SU-DHL-6 (cell line): ENCODE results near the gene HIRIP3.

Experiments used
- H2AFZ ChIP-seq: fragments of 200-600 bp; sonication (generic); 2 replicates; pipeline ENCODE4 v1.6.1; 2014; ENCODE audit warnings: low read depth, mild to moderate bottlenecking, moderate library complexity, mixed read lengths, antibody characterized with exemption, low read length; ENCODE audit not compliant: severe bottlenecking
- H3F3A ChIP-seq: fragments of 200-600 bp; shearing (Covaris generic); 2 replicates; pipeline ENCODE4 v1.6.0; 2016; ENCODE audit warnings: antibody characterized with exemption, mild to moderate bottlenecking; ENCODE audit not compliant: insufficient read depth
- H3K27ac ChIP-seq: fragments of 200-600 bp; sonication (generic); 2 replicates; pipeline ENCODE4 v1.5.1; 2016; ENCODE audit warnings: low read depth, mild to moderate bottlenecking, low read length, moderate library complexity, mixed read lengths
- H3K27me3 ChIP-seq: fragments of 200-600 bp; sonication (generic), shearing (Covaris generic); 2 replicates; pipeline ENCODE4 v1.6.0; 2014; ENCODE audit warnings: mild to moderate bottlenecking, low read length
- H3K36me3 ChIP-seq: fragments of 200-600 bp; sonication (generic); 2 replicates; pipeline ENCODE4 v1.6.1; 2014; ENCODE audit warnings: mild to moderate bottlenecking, low read length, mixed read lengths
- H3K4me2 ChIP-seq: fragments of 300-600, 200-600 bp; shearing (Covaris generic), sonication (generic); 2 replicates; pipeline ENCODE4 v1.6.0; 2014; ENCODE audit warnings: low read length, low read depth, mild to moderate bottlenecking; ENCODE audit not compliant: poor library complexity, severe bottlenecking
- H3K4me3 ChIP-seq: fragments of 200-600 bp; sonication (generic); 2 replicates; pipeline ENCODE4 v1.5.1; 2014; ENCODE audit warnings: antibody characterized with exemption, low read length, mild to moderate bottlenecking, mixed read lengths; ENCODE audit not compliant: insufficient read depth, poor library complexity, severe bottlenecking
- H3K79me2 ChIP-seq: fragments of 200-600 bp; sonication (generic); 2 replicates; pipeline ENCODE4 v1.6.1; 2014; ENCODE audit warnings: mild to moderate bottlenecking, low read length, moderate library complexity; ENCODE audit not compliant: insufficient read depth
- H3K9ac ChIP-seq: fragments of 200-600 bp; sonication (generic); 2 replicates; pipeline ENCODE4 v1.7.0; 2014; ENCODE audit warnings: mild to moderate bottlenecking, low read length
- H3K9me2 ChIP-seq: fragments of 200-600 bp; sonication (generic); replicated peaks from 2 replicates; pipeline ENCODE4 v1.6.1; 2014; ENCODE audit warnings: low read length; ENCODE audit not compliant: insufficient read depth
- H3K9me3 ChIP-seq: fragments of 200-600 bp; sonication (generic); 2 replicates; pipeline ENCODE4 v1.6.1; 2014; ENCODE audit warnings: low read length, mixed read lengths; ENCODE audit not compliant: insufficient read depth
- H4K20me1 ChIP-seq: fragments of 200-600 bp; sonication (generic); 2 replicates; pipeline ENCODE4 v1.6.1; 2014; ENCODE audit warnings: low read depth, mild to moderate bottlenecking, antibody characterized with exemption, low read length, moderate library complexity, mixed read lengths
- CTCF ChIP-seq: fragments of 200-600 bp; sonication (generic); IDR thresholded peaks from one replicate; pipeline ENCODE4 v1.5.1; 2017; ENCODE audit warnings: antibody characterized with exemption, mild to moderate bottlenecking, low read length, moderate library complexity; ENCODE audit not compliant: insufficient read depth, poor library complexity, severe bottlenecking
- EZH2phosphoT487 ChIP-seq: fragments of 200-600 bp; sonication (generic), shearing (Covaris generic); conservative IDR thresholded peaks from 2 replicates; pipeline ENCODE4 v1.6.1; 2018; ENCODE audit warnings: mild to moderate bottlenecking, antibody characterized with exemption, low read length, moderate library complexity, mixed read lengths

Gene HIRIP3

GRCh38 chr16:30033270-30033669, 37.9 kb upstream of the HIRIP3 start:
- Histone ChIP-seq H3K27ac (no peak overlapping the region), H3K79me2 (no peaks in the 10 kb centered on the region), H3K27me3 (no peaks in the 10 kb centered on the region), H3K9me2 (no peaks in the 10 kb centered on the region), H4K20me1 (no peaks in the 10 kb centered on the region), H3K4me3 (no peak overlapping the region), H3F3A (no peaks in the 10 kb centered on the region), H3K4me2 (no peak overlapping the region), H3K9ac (no peak overlapping the region), H3K36me3 (no peaks in the 10 kb centered on the region), H2AFZ (no peak overlapping the region), H3K9me3 (no peaks in the 10 kb centered on the region)
- no peak for TF ChIP-seq CTCF
- no peak for TF ChIP-seq EZH2phosphoT487

- TF ChIP-seq CTCF, result peak; percentile 76
- TF ChIP-seq EZH2phosphoT487, result no peak
- no peak overlapping the region for H2AFZ ChIP-seq
- H3K27ac ChIP-seq, result no peak overlapping the region
- no peaks in the 10 kb centered on the region for H3F3A ChIP-seq
- no peak overlapping the region for H3K9ac ChIP-seq
- no peaks in the 10 kb centered on the region for H3K36me3 ChIP-seq
- no peak overlapping the region for H3K4me2 ChIP-seq
- no peaks in the 10 kb centered on the region for H3K9me2 ChIP-seq
- no peaks in the 10 kb centered on the region for H3K9me3 ChIP-seq
- no peaks in the 10 kb centered on the region for H4K20me1 ChIP-seq
- H3K4me3 ChIP-seq, result no peak overlapping the region
- no peaks in the 10 kb centered on the region for H3K27me3 ChIP-seq
- H3K79me2 ChIP-seq, result no peaks in the 10 kb centered on the region
Observed at GRCh38 chr16:30032083-30032819, 36.8 kb upstream of the HIRIP3 start.

GRCh38 chr16:30031477-30031918, 36.1 kb upstream of the HIRIP3 start:
- Histone ChIP-seq H3K9ac (no peak overlapping the region), H3K79me2 (no peaks in the 10 kb centered on the region), H3F3A (no peaks in the 10 kb centered on the region), H3K27me3 (no peaks in the 10 kb centered on the region), H3K4me2 (no peak overlapping the region), H4K20me1 (no peaks in the 10 kb centered on the region), H3K9me2 (no peaks in the 10 kb centered on the region), H3K4me3 (no peak overlapping the region), H2AFZ (no peak overlapping the region), H3K9me3 (no peaks in the 10 kb centered on the region), H3K27ac (no peak overlapping the region), H3K36me3 (no peaks in the 10 kb centered on the region)
- TF ChIP-seq CTCF, result no peak
- TF ChIP-seq EZH2phosphoT487, result no peak
